IMR-90 (cell line): ENCODE data around the gene CNTNAP3B. TPM values are rescaled to one million over a fixed set of nuclear protein-coding genes. Genes with fewer than 3 reads are reported as not detected.
"Not testable (repeated sequence)": the region's sequence is repeated elsewhere in the genome, so short reads cannot be mapped to it uniquely, and the experiment has no call there.

Experiments
- ATAC-seq: fragments of 200-7000 bp; cut with Tn5 transposase; 2 replicates; pipeline ENCODE4 v1.9.1; 2020; ENCODE audit warnings: low read depth, mild to moderate bottlenecking, moderate library complexity
- BruUV-seq: library from RNA; stranded (reverse); fragments of 400-500 nt; replicated peaks from 2 replicates; lab custom pipeline; 2021; lab: Mats Ljungman, UMichigan
- CTCF ChIA-PET: fragments of 300-600 bp; formaldehyde crosslinking; extraction: SDS; loops from one replicate; lab custom pipeline; 2021; ENCODE audit warnings: antibody characterized with exemption; lab: Yijun Ruan, JAX
- POLR2A ChIA-PET: fragments of 300-600 bp; sonication (Branson Sonifier 250); formaldehyde crosslinking; loops from one replicate; lab custom pipeline; 2022; ENCODE audit warnings: antibody characterized with exemption; ENCODE audit not compliant: unreplicated experiment; lab: Charles Lee
- DNase-seq: peaks from one replicate; pipeline ENCODE4 v3.0.0; 2013
- H2AFZ ChIP-seq: replicated peaks from 2 replicates; pipeline ENCODE3; 2013; ENCODE audit warnings: low read length, mild to moderate bottlenecking; ENCODE audit not compliant: poor library complexity
- H2AK5ac ChIP-seq: 2 replicates; pipeline ENCODE4 v1.6.1; 2013; ENCODE audit warnings: low read depth, low read length, inconsistent platforms
- H2AK9ac ChIP-seq: replicated peaks from 2 replicates; pipeline ENCODE3; 2013; ENCODE audit warnings: mild to moderate bottlenecking, low read depth, low read length, moderate library complexity; ENCODE audit not compliant: poor library complexity
- H2BK120ac ChIP-seq: 2 replicates; pipeline ENCODE4 v1.6.1; 2013; ENCODE audit warnings: low read depth, low read length, inconsistent platforms
- H2BK15ac ChIP-seq: 3 replicates; pipeline ENCODE4 v1.6.1; 2013; ENCODE audit warnings: low read depth, low read length, inconsistent platforms
- H2BK20ac ChIP-seq: 2 replicates; pipeline ENCODE4 v1.6.1; 2013; ENCODE audit warnings: low read depth, mild to moderate bottlenecking, inconsistent platforms, low read length, moderate library complexity
- H2BK5ac ChIP-seq: 2 replicates; pipeline ENCODE4 v1.6.1; 2013; ENCODE audit warnings: mild to moderate bottlenecking, low read depth, low read length, inconsistent platforms; ENCODE audit not compliant: poor library complexity, severe bottlenecking
- H3K14ac ChIP-seq: replicated peaks from 2 replicates; pipeline ENCODE4 v1.6.1; 2013; ENCODE audit warnings: low read depth, low read length, inconsistent platforms
- H3K18ac ChIP-seq: 2 replicates; pipeline ENCODE4 v1.6.1; 2013; ENCODE audit warnings: low read depth, low read length, control low read depth
- H3K23ac ChIP-seq: 2 replicates; pipeline ENCODE4 v1.6.1; 2013; ENCODE audit warnings: low read depth, low read length, inconsistent platforms
- H3K27ac ChIP-seq: 2 replicates; pipeline ENCODE4 v1.5.1; 2013; ENCODE audit warnings: mild to moderate bottlenecking, control low read depth, low read length; ENCODE audit not compliant: insufficient read depth
- H3K27me3 ChIP-seq: 2 replicates; pipeline ENCODE4 v1.6.1; 2013; ENCODE audit warnings: low read length; ENCODE audit not compliant: control insufficient read depth, insufficient read depth
- H3K36me3 ChIP-seq: 2 replicates; pipeline ENCODE4 v1.6.1; 2013; ENCODE audit warnings: low read length, mixed read lengths; ENCODE audit not compliant: control insufficient read depth, insufficient read depth
- H3K4ac ChIP-seq: 2 replicates; pipeline ENCODE4 v1.6.1; 2013; ENCODE audit warnings: low read depth, low read length, inconsistent platforms
- H3K4me1 ChIP-seq: 2 replicates; pipeline ENCODE4 v1.6.1; 2013; ENCODE audit warnings: low read length, mixed read lengths; ENCODE audit not compliant: control insufficient read depth, insufficient read depth
- H3K4me2 ChIP-seq: 2 replicates; pipeline ENCODE4 v1.6.1; 2013; ENCODE audit warnings: low read depth, mild to moderate bottlenecking, control low read depth, low read length, moderate library complexity
- H3K4me3 ChIP-seq: 2 replicates; pipeline ENCODE4 v1.5.1; 2013; ENCODE audit warnings: low read depth, mild to moderate bottlenecking, control low read depth, low read length, moderate library complexity; ENCODE audit not compliant: insufficient read depth
- H3K56ac ChIP-seq: 2 replicates; pipeline ENCODE4 v1.6.1; 2013; ENCODE audit warnings: low read length, inconsistent platforms; ENCODE audit not compliant: insufficient read depth; ENCODE audit errors: extremely low read depth
- H3K79me1 ChIP-seq, 2 experiments: 2 replicates each; pipeline ENCODE4 v1.6.1; 2013; ENCODE audit warnings: low read length in 2 of 2, inconsistent platforms in 1 of 2, low read depth in 1 of 2
- H3K9ac ChIP-seq: 2 replicates; pipeline ENCODE4 v1.6.1; 2013; ENCODE audit warnings: low read depth, low read length, control low read depth
- H3K9me1 ChIP-seq: 2 replicates; pipeline ENCODE4 v1.6.1; 2013; ENCODE audit warnings: low read length, inconsistent platforms; ENCODE audit not compliant: insufficient read depth
- H3K9me3 ChIP-seq: 2 replicates; pipeline ENCODE4 v1.6.1; 2013; ENCODE audit warnings: low read length; ENCODE audit not compliant: control insufficient read depth, insufficient read depth
- H4K20me1 ChIP-seq: 2 replicates; pipeline ENCODE4 v1.6.1; 2013; ENCODE audit warnings: low read length, inconsistent platforms; ENCODE audit not compliant: insufficient read depth
- H4K5ac ChIP-seq: 2 replicates; pipeline ENCODE4 v1.6.1; 2013; ENCODE audit warnings: mild to moderate bottlenecking, low read depth, low read length, control low read depth
- H4K8ac ChIP-seq, 2 experiments: 2 replicates each; pipeline ENCODE4 v1.6.1; 2013; ENCODE audit warnings: low read depth in 2 of 2, low read length in 2 of 2, control low read depth in 1 of 2, inconsistent platforms in 1 of 2
- H4K91ac ChIP-seq: 2 replicates; pipeline ENCODE4 v1.6.1; 2013; ENCODE audit warnings: low read depth, low read length, inconsistent platforms; ENCODE audit not compliant: insufficient read depth
- WGBS, 2 experiments: methylation state at CpG; one replicate each; pipeline versions ENCODE4 v1.1.5 to v1.1.7; 2013; ENCODE audit warnings: missing lambda C conversion rate in 2 of 2; ENCODE audit not compliant: insufficient read length in 1 of 2; ENCODE audit errors: extremely low coverage in 2 of 2; 5-methylcytosine and 5-hydroxymethylcytosine counted together
- dilution Hi-C: fragments of 300-500 bp; cut with HindIII; formaldehyde crosslinking; loops from one replicate; pipeline ENCODE4 v1.14.3; 2018; ENCODE audit warnings: low sequenced_read_pairs; ENCODE audit not compliant: unreplicated experiment
- in situ Hi-C: fragments of 300-500 bp; cut with MboI; formaldehyde crosslinking; loops from 3 replicates; pipeline ENCODE4 v1.14.3; 2019; ENCODE audit warnings: low sequenced_read_pairs, inconsistent platforms, mixed read lengths
- intact Hi-C: fragments of 100-400 bp; cut with micrococcal nuclease; formaldehyde crosslinking; loops from 2 replicates; pipeline ENCODE4 v1.10.0; 2022
- polyA plus RNA-seq, 3 experiments: library from polyadenylated mRNA; depleted of rRNA; stranded (reverse); fragments of >200 nt; gene quantifications; 2 replicates each; pipeline ENCODE4 v1.2.3, GENCODE V29; 2012; ENCODE audit warnings: low replicate concordance in 1 of 3
- total RNA-seq: library from RNA; depleted of rRNA; stranded (reverse); fragments of >200 nt; gene quantifications from 2 replicates; pipeline ENCODE4 v1.2.3, GENCODE V29; 2012

CNTNAP3B gene
- total and polyA plus RNA-seq, 2 of the 4 experiments (the other 2 are of a cell fraction) = 1.4 to 2.1 TPM

GRCh38 chr9:41898720-41899343 is 230.4 kb downstream of the CNTNAP3B start:
- WGBS, 2 experiments = no CpG with 5 or more reads among the region's 46 CpGs
- ATAC-seq, H3K18ac ChIP-seq: not testable (repeated sequence)

GRCh38 chr9:41874557-41874956 is 254.7 kb downstream of the CNTNAP3B start:
- H3K27ac ChIP-seq, H3K4me3 ChIP-seq, H2BK5ac ChIP-seq, H3K23ac ChIP-seq, H2BK120ac ChIP-seq, H3K79me1 ChIP-seq, intact Hi-C loops, H2BK15ac ChIP-seq, H4K8ac ChIP-seq, H3K4ac ChIP-seq, H3K9me1 ChIP-seq, in situ Hi-C loops, dilution Hi-C loops, H3K27me3 ChIP-seq, H4K5ac ChIP-seq, H2BK20ac ChIP-seq, ATAC-seq, H3K18ac ChIP-seq, POLR2A ChIA-PET, H4K20me1 ChIP-seq, H3K4me1 ChIP-seq, H4K91ac ChIP-seq, H3K4me2 ChIP-seq, H3K9me3 ChIP-seq, H2AK5ac ChIP-seq, H3K14ac ChIP-seq, H3K56ac ChIP-seq, DNase-seq, CTCF ChIA-PET, H3K36me3 ChIP-seq, H3K9ac ChIP-seq, H2AFZ ChIP-seq, H2AK9ac ChIP-seq, BruUV-seq: not testable (repeated sequence)
- no CpG with 5 or more reads among the region's 5 CpGs for WGBS, 2 experiments

More at GRCh38 chr9:41898720-41899343, 230.4 kb downstream of the CNTNAP3B start:
- H3K56ac ChIP-seq, H2BK20ac ChIP-seq, in situ Hi-C loops, H2AK9ac ChIP-seq, H2BK5ac ChIP-seq, H3K9ac ChIP-seq, H2BK120ac ChIP-seq, H2AK5ac ChIP-seq, H3K4me2 ChIP-seq, H3K4ac ChIP-seq, H4K20me1 ChIP-seq, DNase-seq, H3K36me3 ChIP-seq, dilution Hi-C loops, H3K9me3 ChIP-seq, H3K27me3 ChIP-seq, H2AFZ ChIP-seq, H4K8ac ChIP-seq, BruUV-seq, H3K4me3 ChIP-seq, intact Hi-C loops, H2BK15ac ChIP-seq, H3K9me1 ChIP-seq, H4K91ac ChIP-seq, H3K79me1 ChIP-seq, H3K27ac ChIP-seq, CTCF ChIA-PET, POLR2A ChIA-PET, H3K4me1 ChIP-seq, H3K14ac ChIP-seq, H4K5ac ChIP-seq, H3K23ac ChIP-seq: not testable (repeated sequence)
